Glutamatergic neuron (in vitro differentiated cells): ENCODE data around the gene APBA2. TPM values are rescaled to one million over a fixed set of nuclear protein-coding genes. Genes with fewer than 3 reads are reported as not detected.

Experiments
- DNase-seq: peaks from one replicate; pipeline ENCODE4 v3.0.0; 2022
- H3K27ac Mint-ChIP-seq: one replicate; pipeline ENCODE4 v1.8.0; 2020; ENCODE audit warnings: mild to moderate bottlenecking, mixed read lengths, inconsistent platforms; ENCODE audit not compliant: unreplicated experiment
- H3K27me3 Mint-ChIP-seq: one replicate; pipeline ENCODE4 v1.8.0; 2020; ENCODE audit warnings: mild to moderate bottlenecking, moderate library complexity, mixed read lengths, inconsistent platforms; ENCODE audit not compliant: unreplicated experiment
- H3K36me3 Mint-ChIP-seq: one replicate; pipeline ENCODE4 v1.8.0; 2020; ENCODE audit warnings: mild to moderate bottlenecking, mixed read lengths, inconsistent platforms; ENCODE audit not compliant: unreplicated experiment
- H3K4me1 Mint-ChIP-seq: one replicate; pipeline ENCODE4 v1.8.0; 2020; ENCODE audit warnings: mild to moderate bottlenecking, low read depth, mixed read lengths, inconsistent platforms; ENCODE audit not compliant: unreplicated experiment
- H3K4me3 Mint-ChIP-seq: one replicate; pipeline ENCODE4 v1.8.0; 2020; ENCODE audit warnings: mild to moderate bottlenecking, mixed read lengths, inconsistent platforms; ENCODE audit not compliant: unreplicated experiment
- H3K9me3 Mint-ChIP-seq: one replicate; pipeline ENCODE4 v1.8.0; 2020; ENCODE audit warnings: mild to moderate bottlenecking, moderate library complexity, mixed read lengths, inconsistent platforms; ENCODE audit not compliant: unreplicated experiment
- CTCF ChIP-seq: fragments of 200-600 bp; sonication (generic); IDR thresholded peaks from one replicate; pipeline ENCODE4 v1.5.0; 2021; ENCODE audit not compliant: partially characterized antibody, unreplicated experiment
- total RNA-seq: library from RNA; stranded (reverse); fragmentation: NEBNext Ultra II Directional; extraction: Animal tissue kit (Norgen Biotek cat#: 25700); gene quantifications from one replicate; pipeline ENCODE4 v1.2.1, GENCODE V29; 2021; ENCODE audit not compliant: unreplicated experiment

The APBA2 gene
- total RNA-seq, 1 donor from 2014 or later = 166 TPM

- Mint-ChIP-seq H3K4me1 (peaks cover 74% of the 10 kb centered on the region), H3K9me3 (peaks cover 18% of the 10 kb centered on the region), H3K36me3 (peaks cover 7% of the 10 kb centered on the region), H3K4me3 (no peak overlapping the region), H3K27me3 (peaks cover 16% of the 10 kb centered on the region), H3K27ac (peak overlapping the region; percentile 76)
- no peak for TF ChIP-seq CTCF
- DNase-seq = no peak
These were observed 105.7 kb downstream of the APBA2 start for GRCh38 chr15:28991236-28992171.

DNA sequence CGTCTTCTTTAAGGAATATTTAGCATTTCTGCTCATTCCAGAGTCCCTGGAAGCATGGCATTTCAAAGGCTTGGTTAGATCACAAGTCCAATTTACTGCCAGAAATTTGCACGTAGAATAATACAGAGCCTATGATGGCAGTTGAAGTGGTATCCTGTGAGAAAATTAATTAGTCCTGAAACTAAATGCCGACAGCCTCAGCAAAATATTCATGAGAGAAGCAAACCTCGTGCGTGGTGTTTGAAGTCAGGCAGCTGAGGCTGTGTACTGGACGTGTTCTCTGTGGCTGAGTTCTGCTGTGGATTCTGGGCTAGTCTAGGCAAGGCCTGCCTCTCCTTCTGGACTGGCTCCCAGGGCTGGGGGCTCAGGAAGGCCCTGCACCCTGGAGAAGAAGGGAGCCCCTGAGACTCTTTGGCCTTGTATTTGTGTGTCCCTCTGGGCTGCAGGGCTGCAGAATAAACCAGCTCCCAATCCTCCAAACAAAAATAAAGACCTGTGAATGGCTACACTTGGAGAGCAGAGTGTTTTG, 106.6 kb downstream of the APBA2 start:
- Mint-ChIP-seq H3K9me3 (peaks cover 16% of the 10 kb centered on the region), H3K27ac (peak overlapping the region; percentile 22), H3K36me3 (peaks cover 7% of the 10 kb centered on the region), H3K4me3 (peak overlapping the region; percentile 17), H3K27me3 (peaks cover 16% of the 10 kb centered on the region), H3K4me1 (peaks cover 73% of the 10 kb centered on the region)
- TF ChIP-seq CTCF = no peak
- no peak for DNase-seq

GRCh38 chr15:28993051-28993719, 107.4 kb downstream of the APBA2 start:
- H3K4me1 Mint-ChIP-seq = peaks cover 76% of the 10 kb centered on the region
- peaks cover 13% of the 10 kb centered on the region for H3K27me3 Mint-ChIP-seq
- DNase-seq = no peak
- TF ChIP-seq CTCF = no peak
- peaks cover 8% of the 10 kb centered on the region for H3K36me3 Mint-ChIP-seq
- peak overlapping the region; percentile 22 for H3K27ac Mint-ChIP-seq
- H3K9me3 Mint-ChIP-seq = peaks cover 16% of the 10 kb centered on the region
- peak overlapping the region; percentile 70 for H3K4me3 Mint-ChIP-seq

DNA sequence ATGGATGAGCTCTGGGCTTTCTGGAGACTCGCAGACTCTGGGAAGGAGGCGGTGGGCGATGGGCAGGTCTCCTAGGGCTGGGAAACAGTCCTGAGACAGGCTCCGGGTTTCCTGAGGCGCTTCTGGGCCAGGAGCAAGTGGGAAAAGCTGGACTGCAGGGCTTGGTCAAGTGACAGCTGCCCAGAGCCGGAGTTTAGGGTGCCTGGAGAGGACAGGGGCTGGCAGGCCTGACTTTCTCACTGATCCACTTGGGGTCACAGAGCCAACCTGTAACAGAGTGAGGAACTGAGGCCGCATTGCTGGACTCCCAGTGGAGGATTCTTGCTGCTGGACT, 107.9 kb downstream of the APBA2 start:
- Mint-ChIP-seq H3K36me3 (peaks cover 13% of the 10 kb centered on the region), H3K4me3 (peak overlapping the region; percentile 70), H3K4me1 (peaks cover 74% of the 10 kb centered on the region), H3K27me3 (peaks cover 13% of the 10 kb centered on the region), H3K27ac (peak overlapping the region; percentile 22), H3K9me3 (peaks cover 17% of the 10 kb centered on the region)
- no peak for DNase-seq
- TF ChIP-seq CTCF = no peak
